ENCODE measurements around the gene ART3. TPM values are rescaled to one million over a fixed set of nuclear protein-coding genes. Genes with fewer than 3 reads are reported as not detected.

The ART3 gene
- polyA plus RNA-seq, 1 donor (not counting 4 experiments of a cell fraction or from before 2014, with no cell fraction given), result 0.64 TPM

DNA sequence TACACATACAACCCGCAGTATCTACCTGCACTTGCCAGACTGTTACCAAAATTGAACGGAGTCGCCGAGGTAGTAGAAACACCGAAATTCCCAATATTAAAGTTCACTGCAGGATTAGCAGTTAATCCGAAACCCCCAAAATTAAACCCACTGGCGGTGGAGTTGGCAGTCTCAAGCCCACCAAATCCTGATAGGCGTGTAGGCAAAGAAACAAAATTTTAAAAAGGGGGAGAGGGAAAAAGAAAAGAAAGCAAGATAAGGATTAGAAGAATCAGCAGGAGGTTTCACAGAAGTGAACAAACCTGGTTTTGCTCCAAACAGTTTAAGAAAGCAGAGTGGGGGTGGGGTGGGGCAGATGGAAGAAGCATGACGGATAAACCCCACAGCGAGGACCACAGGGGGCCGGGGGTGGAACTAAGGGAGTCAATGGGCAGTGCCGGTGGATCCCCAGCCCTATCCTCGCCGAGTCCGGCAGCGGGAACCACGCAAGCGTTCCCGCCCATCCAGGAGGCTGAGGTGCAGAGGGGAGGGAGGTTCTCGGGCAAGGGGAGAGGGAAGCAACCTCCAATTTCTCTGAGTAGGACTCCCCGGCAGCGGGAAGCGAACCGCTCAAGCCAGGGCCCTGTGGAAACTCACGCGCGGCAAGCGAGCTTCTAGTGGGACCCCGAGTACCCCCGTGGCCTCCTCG lies 73.1 kb downstream of the ART3 start:
- Histone ChIP-seq H4K20me1 (ENCODE audit: control insufficient read depth, extremely low read depth, insufficient read depth, low read length) (peaks cover 9% of the 10 kb centered on the region), H3K9ac (ENCODE audit: control insufficient read depth, extremely low read depth, insufficient read depth, low read length) (peak overlapping the region; percentile 95), H3K4me3 (ENCODE audit: control insufficient read depth in 2 of 3, extremely low read depth in 1 of 3, insufficient read depth in 2 of 3, low read depth in 1 of 3, low read length in 3 of 3) (peak overlapping the region; percentile 97 to 100 (median 99)), H3K79me2 (ENCODE audit: control insufficient read depth, insufficient read depth, low read length) (peaks cover 53% of the 10 kb centered on the region), H3K4me1 (ENCODE audit: control insufficient read depth, extremely low read depth, insufficient read depth, low read length) (peaks cover 22% of the 10 kb centered on the region), H2AFZ (ENCODE audit: control insufficient read depth, low read length) (peak overlapping the region; percentile 99), H3K27ac (ENCODE audit: control insufficient read depth, insufficient read depth, low read length) (peak overlapping the region; percentile 90), H3K9me1 (ENCODE audit: control insufficient read depth, extremely low read depth, insufficient read depth, low read length) (no peaks in the 10 kb centered on the region), H3K27me3 (ENCODE audit: control insufficient read depth, extremely low read depth, insufficient read depth, low read length) (no peaks in the 10 kb centered on the region), H3K4me2 (ENCODE audit: control insufficient read depth, extremely low read depth, insufficient read depth, low read depth, low read length) (peak overlapping the region; percentile 99), H3K9me3 (ENCODE audit: control insufficient read depth, low read depth, low read length) (no peaks in the 10 kb centered on the region), H3K36me3 (ENCODE audit: control insufficient read depth in 2 of 2, extremely low read depth in 1 of 2, insufficient read depth in 2 of 2, low read length in 2 of 2) (peaks cover under 1 to 3% of the 10 kb centered on the region in 2 experiments)
- FAIRE-seq (peak; percentile 23), DNase-seq (ENCODE audit: low read depth, low spot score) (no peak)
- no peak for TF ChIP-seq EZH2 (IDR thresholded peaks at IDR 0.05; ENCODE audit: low read length)
- TF ChIP-seq, protein P1, sequence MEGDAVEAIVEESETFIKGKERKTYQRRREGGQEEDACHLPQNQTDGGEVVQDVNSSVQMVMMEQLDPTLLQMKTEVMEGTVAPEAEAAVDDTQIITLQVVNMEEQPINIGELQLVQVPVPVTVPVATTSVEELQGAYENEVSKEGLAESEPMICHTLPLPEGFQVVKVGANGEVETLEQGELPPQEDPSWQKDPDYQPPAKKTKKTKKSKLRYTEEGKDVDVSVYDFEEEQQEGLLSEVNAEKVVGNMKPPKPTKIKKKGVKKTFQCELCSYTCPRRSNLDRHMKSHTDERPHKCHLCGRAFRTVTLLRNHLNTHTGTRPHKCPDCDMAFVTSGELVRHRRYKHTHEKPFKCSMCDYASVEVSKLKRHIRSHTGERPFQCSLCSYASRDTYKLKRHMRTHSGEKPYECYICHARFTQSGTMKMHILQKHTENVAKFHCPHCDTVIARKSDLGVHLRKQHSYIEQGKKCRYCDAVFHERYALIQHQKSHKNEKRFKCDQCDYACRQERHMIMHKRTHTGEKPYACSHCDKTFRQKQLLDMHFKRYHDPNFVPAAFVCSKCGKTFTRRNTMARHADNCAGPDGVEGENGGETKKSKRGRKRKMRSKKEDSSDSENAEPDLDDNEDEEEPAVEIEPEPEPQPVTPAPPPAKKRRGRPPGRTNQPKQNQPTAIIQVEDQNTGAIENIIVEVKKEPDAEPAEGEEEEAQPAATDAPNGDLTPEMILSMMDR (optimal IDR thresholded peaks at IDR 0.05 in 1 of 3, IDR thresholded peaks at IDR 0.05 in 1 of 3, conservative IDR thresholded peaks at IDR 0.05 in 1 of 3; ENCODE audit: extremely low read depth in 1 of 3, insufficient read depth in 2 of 3, low read length in 3 of 3), result no peak
- dilution Hi-C loops (cut with MboI; ENCODE audit: extremely low pct_ligation_motif_present, low sequenced_read_pairs), result no loop called here

DNA sequence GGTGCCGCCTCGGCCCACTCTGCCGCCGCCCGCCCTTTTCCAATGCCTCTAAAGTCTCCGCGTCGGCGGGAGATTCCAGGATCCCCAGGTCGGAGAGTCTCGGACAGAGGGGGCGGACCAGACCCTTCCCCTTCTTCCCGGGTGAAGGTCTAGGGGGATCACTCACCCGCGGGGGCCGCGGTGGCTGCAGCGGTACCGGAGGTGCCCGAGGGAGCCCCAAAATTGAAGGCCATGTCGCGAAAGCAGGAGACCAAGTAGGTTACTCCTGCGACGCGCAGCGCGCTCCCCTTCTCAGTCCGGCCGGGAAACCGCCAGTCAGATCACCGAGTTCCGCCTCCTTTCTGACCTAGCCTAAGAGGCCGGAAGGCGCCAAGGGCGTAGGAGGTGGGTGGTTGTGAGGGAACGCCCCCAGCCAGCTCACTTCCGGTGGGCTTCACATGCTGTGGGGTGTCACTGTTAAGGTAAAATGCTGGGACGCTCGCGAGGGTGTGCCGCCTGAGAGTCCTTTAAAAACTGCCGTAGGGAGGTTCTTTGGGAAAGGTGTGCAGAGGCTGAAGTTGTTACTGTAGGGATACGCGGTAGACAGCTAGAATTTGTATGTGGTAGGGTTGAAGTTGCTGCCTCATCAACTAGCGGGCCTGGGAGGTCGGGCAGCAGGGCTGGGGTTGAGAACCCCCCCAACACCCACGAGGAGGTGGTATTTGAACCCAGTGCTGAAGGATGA lies 73.8 kb downstream of the ART3 start, which contains the start of gene NUP54:
Gene NUP54, minus strand, starts transcription at position 256 of the 724 bp plus-strand sequence. Its CDS starts 23 bp downstream, at position 233.
- H4K20me1 ChIP-seq (ENCODE audit: control insufficient read depth, extremely low read depth, insufficient read depth, low read length), result peaks cover 9% of the 10 kb centered on the region
- no peak for TF ChIP-seq EZH2 (IDR thresholded peaks at IDR 0.05; ENCODE audit: low read length)
- TF ChIP-seq, protein P1 (optimal IDR thresholded peaks at IDR 0.05 in 1 of 3, IDR thresholded peaks at IDR 0.05 in 1 of 3, conservative IDR thresholded peaks at IDR 0.05 in 1 of 3; ENCODE audit: extremely low read depth in 1 of 3, insufficient read depth in 2 of 3, low read length in 3 of 3), result no peak
- peak within 1 kb of the TSS; percentile 90 for H3K27ac ChIP-seq (ENCODE audit: control insufficient read depth, insufficient read depth, low read length)
- no peaks in the 10 kb centered on the region for H3K9me3 ChIP-seq (ENCODE audit: control insufficient read depth, low read depth, low read length)
- H2AFZ ChIP-seq (ENCODE audit: control insufficient read depth, low read length), result peak within 1 kb of the TSS; percentile 99
- no peaks in the 10 kb centered on the region for H3K9me1 ChIP-seq (ENCODE audit: control insufficient read depth, extremely low read depth, insufficient read depth, low read length)
- peaks cover 22% of the 10 kb centered on the region for H3K4me1 ChIP-seq (ENCODE audit: control insufficient read depth, extremely low read depth, insufficient read depth, low read length)
- no peaks in the 10 kb centered on the region for H3K27me3 ChIP-seq (ENCODE audit: control insufficient read depth, extremely low read depth, insufficient read depth, low read length)
- FAIRE-seq (peak; percentile 71), DNase-seq (ENCODE audit: low read depth, low spot score) (peak; percentile 40)
- peak within 1 kb of the TSS; percentile 99 for H3K4me2 ChIP-seq (ENCODE audit: control insufficient read depth, extremely low read depth, insufficient read depth, low read depth, low read length)
- peak within 1 kb of the TSS; percentile 95 for H3K9ac ChIP-seq (ENCODE audit: control insufficient read depth, extremely low read depth, insufficient read depth, low read length)
- dilution Hi-C loops (cut with MboI; ENCODE audit: extremely low pct_ligation_motif_present, low sequenced_read_pairs), result no loop called here
- peaks cover 51% of the 10 kb centered on the region for H3K79me2 ChIP-seq (ENCODE audit: control insufficient read depth, insufficient read depth, low read length)
- H3K36me3 ChIP-seq (ENCODE audit: control insufficient read depth in 2 of 2, extremely low read depth in 1 of 2, insufficient read depth in 2 of 2, low read length in 2 of 2), result peaks cover 0 to 3% of the 10 kb centered on the region in 2 experiments
- H3K4me3 ChIP-seq (ENCODE audit: control insufficient read depth in 2 of 3, extremely low read depth in 1 of 3, insufficient read depth in 2 of 3, low read depth in 1 of 3, low read length in 3 of 3), result peak within 1 kb of the TSS; percentile 97 to 100 (median 99)
